Measurements from ENCODE around the gene GALNT15.

Gene GALNT15

DNA sequence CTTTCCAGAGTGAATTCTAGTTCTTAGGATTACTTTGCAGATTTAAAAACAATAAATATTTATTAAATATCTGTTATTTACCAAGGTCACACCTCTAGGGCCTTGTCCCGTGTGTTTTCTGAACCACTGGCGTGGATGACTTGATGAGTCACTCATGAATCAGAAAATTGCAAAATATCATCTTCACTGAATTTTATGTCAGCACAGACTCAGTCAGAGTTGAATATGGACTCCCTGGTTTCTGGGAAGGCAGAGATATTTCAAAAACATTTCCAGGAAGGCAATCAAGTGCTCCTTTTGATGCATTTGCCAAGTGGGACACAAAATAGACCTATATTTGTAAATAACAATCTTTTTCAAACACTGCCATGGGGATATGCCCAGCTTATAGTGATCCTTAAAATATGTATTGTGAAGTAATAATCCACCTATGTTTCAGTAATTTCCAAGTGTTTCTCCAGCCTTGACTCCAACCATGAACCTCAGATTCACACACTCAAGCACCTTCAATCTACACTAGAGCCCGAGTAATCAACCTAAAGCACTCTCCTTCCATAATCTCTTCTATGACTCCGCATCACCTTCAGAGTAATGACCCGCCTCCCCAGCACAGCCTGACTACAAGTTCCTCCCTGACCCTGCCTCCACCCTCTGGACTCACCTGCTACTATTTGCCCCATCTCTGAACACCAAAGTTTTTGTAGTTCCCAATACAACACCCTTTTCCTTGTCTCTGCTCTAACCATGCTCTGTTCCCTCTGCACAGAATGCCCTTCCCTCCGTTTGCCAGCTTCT is 65.9 kb downstream of the GALNT15 start:
- no peak for DNase-seq (ENCODE audit: low spot score)
- H3K4me3 ChIP-seq, result no peak overlapping the region
- peak overlapping the region in 1 of 2 donors; percentile 64 for H3K27ac ChIP-seq
- TF ChIP-seq CTCF (IDR thresholded peaks at IDR 0.05), result no peak

DNA sequence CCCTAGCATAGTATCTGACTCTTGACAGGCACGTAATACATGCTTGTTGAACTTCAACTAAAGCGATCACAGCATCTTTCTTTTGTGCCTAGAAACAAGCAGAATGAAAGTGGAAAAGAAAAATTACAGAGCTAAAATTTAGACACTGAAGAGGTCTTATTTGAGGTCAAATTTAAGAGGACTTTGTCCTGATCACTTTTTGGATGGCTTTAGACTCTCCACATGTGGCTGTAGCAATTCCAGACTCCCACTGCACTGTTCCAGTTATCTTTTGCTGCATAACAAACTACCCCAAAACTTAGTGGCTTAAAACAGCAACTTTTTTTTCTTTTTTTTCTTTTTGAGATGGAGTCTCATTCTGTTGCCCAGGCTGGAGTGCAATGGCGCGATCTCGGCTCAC is 66.7 kb downstream of the GALNT15 start:
- peak overlapping the region in 1 of 2 donors; percentile 64 for H3K27ac ChIP-seq
- no peak overlapping the region for H3K4me3 ChIP-seq
- DNase-seq (ENCODE audit: low spot score), result no peak
- TF ChIP-seq CTCF (IDR thresholded peaks at IDR 0.05), result no peak

DNA sequence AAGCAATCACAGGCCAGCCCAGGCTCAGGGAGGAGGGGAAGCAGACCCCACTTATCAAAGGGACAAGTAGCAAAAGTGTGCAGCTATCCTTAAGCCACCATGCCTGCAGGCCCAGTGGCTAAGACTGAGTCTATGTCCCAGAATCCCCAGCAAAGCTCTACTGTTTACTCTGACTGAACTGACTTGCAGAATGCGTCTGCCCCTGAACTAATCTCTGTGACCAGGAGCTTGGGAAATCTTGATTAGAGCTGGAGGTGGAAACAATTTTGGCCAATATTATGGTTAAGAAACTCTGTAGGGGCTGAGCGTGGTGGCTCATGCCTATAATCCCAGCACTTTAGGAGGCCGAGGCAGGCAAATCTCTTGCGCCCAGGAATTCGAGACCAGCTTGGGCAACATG is 67.7 kb downstream of the GALNT15 start:
- Histone ChIP-seq H3K4me3 (no peak overlapping the region), H3K27ac (peak overlapping the region in 1 of 2 donors; percentile 28)
- no peak for TF ChIP-seq CTCF (IDR thresholded peaks at IDR 0.05)
- DNase-seq (ENCODE audit: low spot score), result no peak

DNA sequence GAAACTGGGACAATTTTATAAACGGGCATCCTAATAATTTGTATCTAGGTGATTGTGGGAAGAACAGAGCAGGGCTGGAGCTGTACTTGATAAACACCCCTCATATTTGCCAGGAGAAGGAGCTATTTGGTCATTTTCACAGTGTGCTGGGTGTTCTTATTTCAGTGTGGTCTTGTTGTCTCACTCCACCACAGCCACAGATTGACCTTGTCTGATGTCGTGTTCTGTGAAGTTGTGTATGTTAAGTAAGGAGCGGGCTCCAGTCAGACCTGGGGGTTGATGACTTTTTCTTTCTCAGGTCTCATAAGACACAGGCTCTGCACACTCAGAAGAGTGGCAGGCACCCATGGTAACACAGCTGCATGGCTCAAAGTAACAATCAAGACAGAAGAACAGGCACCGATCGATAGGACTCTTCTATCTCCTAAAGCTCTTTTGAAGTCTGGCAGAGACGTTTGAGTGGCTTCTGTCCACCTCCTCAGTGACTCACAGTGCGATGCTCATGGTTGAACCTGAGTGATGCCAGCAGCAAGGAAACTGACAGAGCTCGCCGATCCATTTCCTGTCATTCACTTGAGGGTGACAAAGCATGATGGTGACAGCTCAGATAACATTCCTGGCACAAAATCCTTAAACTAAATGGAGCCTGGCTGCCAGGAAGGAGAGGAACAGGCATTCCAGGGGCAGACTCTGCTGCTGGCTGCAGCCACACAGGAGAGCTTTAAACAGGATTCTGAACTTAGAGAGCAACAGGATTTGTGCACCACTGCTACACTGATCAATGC is 69.4 kb downstream of the GALNT15 start:
- no peak overlapping the region for H3K4me3 ChIP-seq
- DNase-seq (ENCODE audit: low spot score), result no peak
- no peak for TF ChIP-seq CTCF (IDR thresholded peaks at IDR 0.05)
- no peak overlapping the region for H3K27ac ChIP-seq

- H3K27ac ChIP-seq, result no peak overlapping the region
- no peak for TF ChIP-seq CTCF (IDR thresholded peaks at IDR 0.05)
Measured at GRCh38 chr3:16245609-16246008, 71.1 kb downstream of the GALNT15 start.

DNA sequence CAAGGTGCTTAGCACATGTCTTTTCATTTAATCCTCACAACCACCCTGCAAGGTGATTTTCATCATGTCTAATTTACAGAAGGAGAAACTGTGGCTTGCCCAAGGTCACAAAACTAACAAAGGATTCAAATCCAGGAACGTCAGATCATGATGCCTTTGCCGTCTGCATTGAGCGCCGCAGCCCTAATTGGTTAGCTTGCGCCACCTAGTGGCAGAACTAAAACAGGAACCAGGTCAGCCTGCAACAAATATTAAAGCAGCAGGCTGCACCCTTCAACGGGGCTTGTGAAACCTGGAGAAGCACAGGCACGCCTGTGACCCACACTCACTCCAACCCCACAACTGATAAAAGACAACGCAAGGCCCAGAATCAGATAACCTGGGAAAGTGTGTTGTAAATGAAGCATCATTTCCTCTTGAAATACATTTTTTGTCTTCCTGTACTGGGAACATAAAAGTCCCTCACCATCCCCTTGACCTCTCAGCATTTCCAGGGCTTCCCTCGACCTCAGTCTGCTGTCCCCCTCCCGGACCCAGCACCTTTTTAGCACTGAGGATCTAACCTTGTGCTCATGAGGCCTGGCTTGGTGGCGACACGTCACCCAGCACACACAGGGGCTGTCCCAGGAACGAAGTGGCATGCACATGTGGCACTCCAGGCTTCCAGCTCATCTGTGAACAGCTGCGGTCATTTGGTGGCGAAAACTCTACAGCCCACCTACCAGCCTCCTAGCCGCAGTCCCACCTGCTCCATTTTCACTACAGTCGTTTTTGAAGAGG is 73.0 kb downstream of the GALNT15 start:
- DNase-seq (ENCODE audit: low spot score), result no peak
- Histone ChIP-seq H3K27ac (no peak overlapping the region), H3K4me3 (no peak overlapping the region)
- TF ChIP-seq CTCF (IDR thresholded peaks at IDR 0.05), result peak; percentile 93

More at GRCh38 chr3:16245609-16246008, 71.1 kb downstream of the GALNT15 start:
- no peak overlapping the region for H3K4me3 ChIP-seq
- no peak for DNase-seq (ENCODE audit: low spot score)

Measured in coronary artery (tissue), 2 donors.